Osteoblast (primary cell): ENCODE results near the gene HOXA9. TPM values are rescaled to one million over a fixed set of nuclear protein-coding genes. Genes with fewer than 3 reads are reported as not detected.
A peak's percentile ranks its signal among the peaks of the same experiment; 100 is the strongest.

Source experiments
- DNase-seq: peaks from one replicate; pipeline ENCODE4 v3.0.0; 2011; ENCODE audit warnings: low spot score, mixed read lengths; ENCODE audit not compliant: insufficient read length; ENCODE audit errors: missing footprints
- H2AFZ ChIP-seq: 2 replicates; pipeline ENCODE4 v1.6.0; 2011; ENCODE audit warnings: mild to moderate bottlenecking, low read length
- H3K27ac ChIP-seq: 2 replicates; pipeline ENCODE4 v1.5.1; 2011; ENCODE audit warnings: mild to moderate bottlenecking, low read depth, low read length, moderate library complexity
- H3K27me3 ChIP-seq: 2 replicates; pipeline ENCODE4 v1.6.0; 2012; ENCODE audit warnings: mild to moderate bottlenecking, control low read depth, inconsistent platforms, low read length, moderate library complexity; ENCODE audit not compliant: insufficient read depth
- H3K36me3 ChIP-seq: 2 replicates; pipeline ENCODE4 v1.5.1; 2011; ENCODE audit warnings: mild to moderate bottlenecking, low read length, control low read depth, moderate library complexity; ENCODE audit not compliant: insufficient read depth
- H3K4me1 ChIP-seq: 2 replicates; pipeline ENCODE4 v1.5.1; 2011; ENCODE audit warnings: mild to moderate bottlenecking, low read length, control low read depth, moderate library complexity; ENCODE audit not compliant: insufficient read depth
- H3K4me2 ChIP-seq: 2 replicates; pipeline ENCODE4 v1.6.0; 2011; ENCODE audit warnings: mild to moderate bottlenecking, low read length; ENCODE audit not compliant: insufficient read depth
- H3K4me3 ChIP-seq: fragments of 200-600 bp; sonication (generic); 3 replicates; pipeline ENCODE4 v1.5.1; 2012; ENCODE audit warnings: mild to moderate bottlenecking, low read length, inconsistent platforms; ENCODE audit not compliant: insufficient read depth
- H3K79me2 ChIP-seq: 2 replicates; pipeline ENCODE4 v1.6.0; 2012; ENCODE audit warnings: mild to moderate bottlenecking, low read length, control low read depth, inconsistent platforms; ENCODE audit not compliant: insufficient read depth
- H3K9me3 ChIP-seq: 2 replicates; pipeline ENCODE4 v1.5.1; 2011; ENCODE audit warnings: low read depth, low read length, control low read depth
- H4K20me1 ChIP-seq: 2 replicates; pipeline ENCODE4 v1.6.0; 2012; ENCODE audit warnings: mild to moderate bottlenecking, low read length, control low read depth; ENCODE audit not compliant: insufficient read depth
- CTCF ChIP-seq: IDR thresholded peaks from 2 replicates; pipeline ENCODE4 v1.5.1; 2011; ENCODE audit warnings: mild to moderate bottlenecking, low read depth, low read length, moderate library complexity; ENCODE audit errors: extremely low read depth
- total RNA-seq: library from RNA; depleted of rRNA; stranded (reverse); fragments of >200 nt; gene quantifications from 2 replicates; pipeline ENCODE4 v1.2.3, GENCODE V29; 2012

Gene HOXA9
- total RNA-seq, 1 donor = 19.5 TPM

GRCh38 chr7:27182861-27183681, 17.7 kb upstream of the HOXA9 start:
- H4K20me1 ChIP-seq = no peaks in the 10 kb centered on the region
- no peaks in the 10 kb centered on the region for H3K27me3 ChIP-seq
- H3K36me3 ChIP-seq = peaks cover 8% of the 10 kb centered on the region
- H3K4me1 ChIP-seq = peaks cover 53% of the 10 kb centered on the region
- DNase-seq = peak; percentile 91
- H3K27ac ChIP-seq = peak overlapping the region; percentile 95
- peak overlapping the region; percentile 4 for H2AFZ ChIP-seq
- H3K4me2 ChIP-seq = peak overlapping the region; percentile 96
- H3K4me3 ChIP-seq = peak overlapping the region; percentile 92
- no peak for TF ChIP-seq CTCF
- no peaks in the 10 kb centered on the region for H3K9me3 ChIP-seq
- H3K79me2 ChIP-seq = peaks cover 96% of the 10 kb centered on the region

- H4K20me1 ChIP-seq = no peaks in the 10 kb centered on the region
- H3K4me1 ChIP-seq = peaks cover 54% of the 10 kb centered on the region
- peak; percentile 79 for DNase-seq
- H3K4me3 ChIP-seq = peak overlapping the region; percentile 92
- no peaks in the 10 kb centered on the region for H3K9me3 ChIP-seq
- no peaks in the 10 kb centered on the region for H3K27me3 ChIP-seq
- H3K27ac ChIP-seq = peak overlapping the region; percentile 95
- TF ChIP-seq CTCF = no peak
- peaks cover 96% of the 10 kb centered on the region for H3K79me2 ChIP-seq
- H3K4me2 ChIP-seq = peak overlapping the region; percentile 96
- peaks cover 8% of the 10 kb centered on the region for H3K36me3 ChIP-seq
- no peak overlapping the region for H2AFZ ChIP-seq
Measured at GRCh38 chr7:27182285-27182841, 17.0 kb upstream of the HOXA9 start.

GRCh38 chr7:27181795-27182275, 16.5 kb upstream of the HOXA9 start:
- peak overlapping the region; percentile 95 for H3K27ac ChIP-seq

More at GRCh38 chr7:27181795-27182275, 16.5 kb upstream of the HOXA9 start:
- Histone ChIP-seq H3K9me3 (no peaks in the 10 kb centered on the region), H3K4me1 (peaks cover 54% of the 10 kb centered on the region), H3K4me3 (peak overlapping the region; percentile 92), H3K4me2 (peak overlapping the region; percentile 96), H2AFZ (no peak overlapping the region), H3K79me2 (peaks cover 96% of the 10 kb centered on the region), H4K20me1 (no peaks in the 10 kb centered on the region), H3K36me3 (peaks cover 8% of the 10 kb centered on the region), H3K27me3 (no peaks in the 10 kb centered on the region)
- peak; percentile 93 for DNase-seq
- no peak for TF ChIP-seq CTCF
